Stimulated activated CD4-positive, alpha-beta T cell treated with anti-CD3 and anti-CD28 coated beads, TNF-alpha, amount 100 ng/mL, for 24 hours (primary cell): ENCODE measurements around the gene SRSF7.
A peak's percentile ranks its signal among the peaks of the same experiment; 100 is the strongest.
"Not testable (repeated sequence)": the region's sequence is repeated elsewhere in the genome, so short reads cannot be mapped to it uniquely, and the experiment has no call there.

Experiments used
- DNase-seq, 3 experiments: peaks; one replicate each; pipeline ENCODE4 v3.0.0-alpha.2; 2020; ENCODE audit warnings: low read depth in 3 of 3

Gene SRSF7

DNA sequence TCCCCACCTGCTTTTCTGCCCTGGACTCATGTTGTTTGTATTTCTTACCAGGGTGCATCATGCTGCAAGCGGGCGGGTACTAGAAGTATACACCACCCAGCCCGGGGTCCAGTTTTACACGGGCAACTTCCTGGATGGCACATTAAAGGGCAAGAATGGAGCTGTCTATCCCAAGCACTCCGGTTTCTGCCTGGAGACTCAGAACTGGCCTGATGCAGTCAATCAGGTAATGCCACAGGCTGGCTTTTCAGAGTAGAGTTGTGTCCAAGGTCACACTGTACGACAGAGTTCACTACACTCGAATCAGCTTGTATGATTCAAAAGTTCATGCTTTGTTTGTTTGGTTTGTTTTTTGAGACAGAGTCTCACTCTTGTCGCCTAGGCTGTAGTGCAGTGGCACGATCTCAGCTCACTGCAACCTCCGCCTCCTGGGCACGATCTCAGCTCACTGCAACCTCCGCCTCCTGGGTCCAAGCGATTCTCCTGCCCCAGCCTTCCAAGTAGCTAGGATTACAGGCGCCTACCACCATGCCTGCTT lies 19.4 kb downstream of the SRSF7 start:
- no peak for DNase-seq

DNA sequence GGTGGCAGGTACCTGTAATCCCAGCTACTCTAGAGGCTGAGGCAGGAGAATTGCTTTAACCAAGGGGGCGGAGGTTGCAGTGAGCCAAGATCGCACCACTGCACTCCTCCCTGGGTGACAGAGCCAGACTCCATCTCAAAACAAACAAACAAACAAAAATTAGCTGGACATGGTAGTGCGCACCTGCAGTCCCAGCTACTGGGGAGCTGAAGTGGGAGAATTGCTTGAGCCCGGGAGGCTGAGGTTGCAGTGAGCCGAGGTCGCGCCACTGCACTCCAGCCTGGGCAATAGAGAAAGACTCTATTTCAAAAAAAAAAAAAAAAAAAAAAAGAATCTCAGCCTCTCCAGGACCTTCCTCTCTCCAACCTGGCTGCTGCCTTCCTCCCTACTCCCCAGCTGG lies 20.1 kb downstream of the SRSF7 start:
- no peak for DNase-seq

GRCh38 chr2:38728694-38729093 lies 22.5 kb downstream of the SRSF7 start:
- DNase-seq: no peak

DNA sequence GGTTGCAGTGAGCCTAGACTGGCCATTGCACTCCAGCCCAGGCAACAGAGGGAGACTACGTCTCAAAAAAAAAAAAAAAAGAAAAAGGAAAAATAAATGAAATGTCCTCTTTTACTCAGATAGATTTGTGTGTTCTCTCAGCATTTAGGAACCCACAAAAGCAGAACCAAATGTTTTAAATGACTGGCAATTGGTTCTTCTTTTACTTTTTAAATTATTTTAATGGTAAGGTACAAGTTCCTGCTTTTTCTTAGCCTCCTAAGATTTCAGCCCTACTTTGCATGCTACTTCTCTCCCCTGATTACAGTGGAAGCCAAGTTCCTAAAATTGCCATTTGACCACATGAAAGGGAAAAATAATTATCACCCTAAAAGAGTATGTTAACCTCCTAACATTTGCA lies 23.5 kb downstream of the SRSF7 start:
- no peak for DNase-seq

DNA sequence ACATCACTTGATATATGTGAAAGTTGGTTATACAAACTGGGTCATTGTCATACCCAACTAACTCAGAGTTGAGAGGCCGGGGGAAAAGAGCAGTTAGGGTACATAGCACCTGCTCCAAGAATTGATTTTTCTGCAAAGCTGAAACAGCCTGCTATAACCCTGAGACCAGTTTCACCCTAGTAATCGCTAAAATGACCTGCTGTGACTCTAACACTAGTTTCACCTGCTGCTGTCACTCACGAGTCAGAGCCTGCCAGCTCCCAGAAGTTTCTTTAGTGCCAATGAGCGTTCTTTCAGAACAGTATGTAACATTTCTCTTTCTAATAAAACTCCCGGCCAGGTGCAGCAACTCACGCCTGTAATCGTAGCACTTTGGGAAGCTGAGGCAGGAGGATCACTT lies 28.0 kb downstream of the SRSF7 start:
- no peak for DNase-seq

DNA sequence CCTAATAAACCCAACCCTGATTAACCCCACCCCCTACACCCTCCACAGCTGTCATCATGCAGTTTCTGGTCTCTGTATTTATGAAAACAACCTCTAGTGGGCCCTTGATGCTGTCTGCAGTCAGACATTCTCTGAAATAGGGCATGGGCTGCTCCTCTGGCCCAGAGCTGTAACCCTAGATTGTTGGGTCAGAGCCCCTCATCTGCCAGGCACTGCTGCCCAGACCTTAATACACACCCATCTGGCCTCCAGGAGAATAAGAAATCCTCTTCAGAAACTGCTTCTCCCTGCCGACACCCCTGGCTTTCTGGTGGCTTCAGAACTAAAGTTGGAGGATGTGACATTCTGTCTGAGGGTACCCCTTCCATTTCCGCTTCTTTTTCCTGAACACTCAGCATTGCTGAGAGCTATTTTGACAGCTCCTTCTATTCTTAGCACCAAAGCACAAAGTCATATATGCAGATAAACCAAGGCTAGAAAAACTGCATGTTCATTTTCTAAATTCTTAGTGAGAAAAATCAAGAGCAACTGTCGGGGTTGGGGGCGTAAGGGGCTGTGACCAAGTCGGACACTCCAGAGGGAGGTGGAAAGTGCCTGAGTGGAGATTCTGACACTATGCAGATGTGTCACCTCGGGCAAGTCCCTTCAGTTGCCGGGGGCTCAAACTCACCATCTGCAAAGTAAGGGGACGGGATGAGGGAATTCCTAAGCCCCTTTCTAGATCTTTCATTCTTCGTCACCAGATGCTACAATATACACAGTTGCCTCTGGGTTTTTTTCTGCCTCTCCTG lies 28.7 kb downstream of the SRSF7 start:
- DNase-seq: peak; percentile 53 to 72 (median 56)

- no peak for DNase-seq
Observed at GRCh38 chr2:38720613-38721241, 30.4 kb downstream of the SRSF7 start.

- DNase-seq: no peak
Observed at GRCh38 chr2:38719706-38720105, 31.5 kb downstream of the SRSF7 start.

DNA sequence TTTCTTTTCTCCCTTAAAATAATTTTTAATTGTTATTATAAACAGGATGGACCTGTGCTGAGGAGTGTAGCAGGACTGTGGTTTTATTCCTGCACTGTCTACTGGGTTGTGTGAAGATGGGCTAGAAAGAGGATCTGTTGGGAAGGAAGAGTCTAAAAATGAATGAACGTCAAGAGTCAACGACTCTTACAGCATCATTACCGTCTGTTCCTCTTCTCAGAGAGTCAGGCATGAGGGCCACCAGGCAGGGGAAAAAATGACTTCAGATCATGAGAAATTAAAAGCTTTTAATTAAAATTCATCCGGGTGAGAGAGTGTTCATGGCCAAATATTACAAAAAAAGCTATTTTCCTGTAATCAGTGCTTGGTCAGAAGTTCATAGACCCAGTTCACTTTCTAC lies 32.6 kb downstream of the SRSF7 start:
- DNase-seq: no peak

DNA sequence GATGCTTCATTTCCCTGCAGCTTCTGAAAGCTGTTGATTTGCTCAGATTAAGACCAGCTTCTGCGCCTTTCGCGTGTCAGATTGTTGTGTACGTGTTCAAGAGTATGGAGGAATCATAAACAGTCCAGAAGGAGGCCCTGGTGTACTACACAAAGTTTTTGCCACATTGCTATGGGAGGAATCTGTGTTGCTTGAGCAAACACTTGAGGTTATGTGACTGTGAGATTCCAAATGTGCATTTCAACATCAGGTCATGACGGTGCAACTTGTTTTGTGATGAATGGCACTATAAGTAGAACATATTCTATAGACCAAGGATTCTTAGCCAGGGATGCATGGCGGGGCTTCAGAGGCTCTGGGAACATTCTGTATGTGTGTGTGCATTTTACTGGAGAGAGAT lies 35.0 kb downstream of the SRSF7 start:
- no peak for DNase-seq

DNA sequence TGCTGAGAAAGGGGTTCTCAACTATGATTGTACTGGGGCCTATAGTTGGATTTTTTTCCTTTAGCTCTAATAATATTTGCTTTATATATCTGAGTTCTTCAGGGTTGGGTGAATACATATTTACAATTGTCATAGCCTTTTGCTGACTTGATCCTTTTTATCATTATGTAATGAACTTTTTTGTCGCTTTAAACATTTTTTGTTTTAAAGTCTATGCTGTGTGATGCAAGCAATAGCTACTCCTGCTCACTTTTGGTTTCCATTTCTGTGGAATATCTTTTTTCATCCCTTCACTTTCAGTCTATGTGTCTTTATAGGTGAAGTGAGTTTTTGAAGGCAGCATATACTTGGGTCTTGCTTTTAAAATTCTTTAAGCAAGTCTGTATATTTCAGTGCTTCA lies 36.2 kb downstream of the SRSF7 start:
- not testable (repeated sequence) for DNase-seq

- DNase-seq: no peak
Observed at GRCh38 chr2:38713338-38713737, 37.8 kb downstream of the SRSF7 start.

- DNase-seq: no peak
Observed at GRCh38 chr2:38712871-38713270, 38.3 kb downstream of the SRSF7 start.

GRCh38 chr2:38712413-38712812 lies 38.7 kb downstream of the SRSF7 start:
- DNase-seq: no peak

DNA sequence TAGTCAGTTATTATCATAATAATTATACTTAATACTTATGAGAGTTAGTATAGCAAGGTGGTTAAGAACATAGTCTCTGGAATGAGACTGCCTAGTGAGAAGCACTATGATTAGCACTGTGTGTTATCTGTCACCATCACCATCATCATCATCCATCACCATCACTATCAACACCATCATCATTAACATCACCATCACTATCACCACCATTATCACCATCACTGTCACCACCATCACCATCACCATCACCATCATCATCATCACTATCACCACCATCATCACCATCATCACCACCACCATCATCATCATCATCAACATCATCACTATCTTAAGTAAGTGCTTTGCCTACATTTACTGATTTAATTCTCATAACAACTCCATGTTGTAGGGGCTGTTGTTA lies 39.6 kb downstream of the SRSF7 start:
- DNase-seq: no peak

DNA sequence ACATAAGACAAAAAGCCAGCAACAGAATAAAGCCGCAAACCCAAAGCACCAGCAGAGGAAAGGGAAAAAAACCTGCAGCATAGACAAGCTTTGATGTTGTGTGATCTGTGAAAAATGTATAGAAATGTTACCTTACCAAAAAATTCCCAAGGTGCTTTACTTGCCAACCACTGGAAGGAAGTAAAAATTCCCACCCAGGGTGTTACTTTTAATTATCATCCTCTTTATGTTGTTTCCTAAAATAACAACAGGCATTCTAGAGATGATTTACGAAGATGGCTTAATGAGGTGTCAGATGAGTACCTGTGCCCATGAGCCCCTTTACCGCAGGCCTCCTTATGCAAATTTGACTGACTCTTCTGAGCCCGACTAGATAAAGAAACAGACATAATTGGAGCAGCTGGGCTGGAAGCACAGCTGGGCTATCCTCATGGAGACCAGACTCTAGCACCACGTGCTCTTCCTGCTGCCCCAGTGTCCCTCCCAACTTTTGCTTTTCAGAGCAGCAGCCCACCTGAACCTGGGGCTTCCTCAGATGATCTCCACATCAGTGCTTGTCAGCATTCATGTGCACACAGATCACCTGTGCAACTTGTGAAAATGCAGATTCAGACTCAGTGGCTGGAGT lies 41.5 kb downstream of the SRSF7 start:
- peak in 1 of 3 experiments; percentile 37 for DNase-seq

GRCh38 chr2:38708900-38709566 lies 42.1 kb downstream of the SRSF7 start:
- DNase-seq: no peak

GRCh38 chr2:38708491-38708890 lies 42.7 kb downstream of the SRSF7 start:
- DNase-seq: not testable (repeated sequence)

DNA sequence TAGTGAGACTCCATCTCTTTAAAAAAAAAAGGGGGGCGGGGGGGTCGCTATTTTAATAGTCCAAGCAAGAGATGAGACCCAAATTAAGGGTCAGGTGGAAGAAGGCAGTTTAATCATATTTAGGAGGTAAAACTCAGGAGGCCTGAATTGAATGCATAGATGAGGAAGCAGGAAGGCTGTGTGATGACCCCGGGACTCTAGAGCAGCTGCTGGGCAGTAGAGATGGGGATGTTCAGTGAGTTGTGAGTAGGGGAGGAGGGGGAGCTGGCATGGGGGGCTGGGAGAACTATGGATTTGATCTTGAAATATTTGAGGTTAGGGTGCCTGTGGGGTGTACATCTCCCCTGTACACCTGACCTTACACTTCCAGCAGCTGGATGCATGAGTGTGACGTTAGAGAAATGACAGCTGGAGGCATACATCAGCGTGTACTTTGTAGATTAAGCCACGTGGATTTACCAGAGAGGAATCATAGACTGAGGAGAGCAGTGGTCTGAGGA lies 44.3 kb downstream of the SRSF7 start:
- DNase-seq: no peak

DNA sequence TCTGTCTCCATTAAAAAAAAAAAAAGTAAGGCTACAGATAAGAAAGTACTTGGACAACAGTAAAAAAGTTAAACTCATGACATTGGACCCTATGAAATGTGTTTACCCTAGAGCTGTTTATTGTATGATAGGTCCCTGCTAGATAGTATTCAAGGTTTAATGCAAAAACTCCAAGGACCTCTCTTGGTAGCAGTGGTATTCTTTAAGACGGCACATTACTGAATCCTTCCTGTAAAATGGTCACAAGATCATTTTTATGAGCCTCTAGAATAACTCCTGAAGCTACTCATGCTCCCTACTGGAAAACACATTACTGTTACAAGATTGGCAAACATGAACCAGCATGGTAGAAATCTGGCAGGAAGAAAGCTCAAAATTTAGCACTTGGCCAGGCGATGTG lies 46.5 kb downstream of the SRSF7 start:
- DNase-seq: no peak

DNA sequence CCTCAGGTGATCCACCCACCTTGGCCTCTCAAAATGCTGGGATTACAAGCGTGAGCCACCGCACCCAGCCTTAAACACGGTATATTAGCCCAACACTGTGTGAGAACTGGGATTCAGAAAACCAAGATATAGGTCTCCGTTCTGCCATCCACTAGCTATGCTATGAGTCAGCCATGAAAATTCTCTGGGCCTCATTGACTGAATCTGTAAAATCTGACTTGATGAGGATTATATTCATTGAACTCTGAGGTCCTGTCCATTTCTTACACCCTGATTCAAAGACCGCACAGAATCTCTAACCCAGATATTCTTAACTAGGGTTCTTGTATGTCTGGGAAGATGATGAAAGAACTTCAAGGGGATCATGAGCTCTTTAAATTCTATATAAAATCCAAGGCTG lies 47.8 kb downstream of the SRSF7 start:
- DNase-seq: not testable (repeated sequence)

DNA sequence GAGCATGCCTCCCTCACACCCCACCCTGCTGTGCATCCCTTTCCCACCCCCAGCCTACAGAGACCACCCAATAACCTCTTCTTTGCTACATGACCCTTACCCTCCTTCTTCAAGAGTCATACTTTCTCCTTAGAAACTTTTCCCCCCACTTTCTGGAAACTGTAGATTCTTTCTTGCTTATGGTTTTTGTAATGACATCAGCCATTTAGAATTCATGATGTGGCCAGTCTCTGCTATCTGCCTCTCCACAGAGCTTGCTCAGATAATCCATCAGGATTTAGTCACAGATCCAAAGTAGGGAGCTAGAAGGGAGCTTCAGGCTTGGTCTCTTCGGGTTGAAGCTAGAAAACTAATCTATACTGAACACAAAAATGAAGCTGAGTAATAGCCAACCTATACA lies 48.7 kb downstream of the SRSF7 start:
- no peak for DNase-seq
